ENCODE results near the gene SCLY. TPM values are rescaled to one million over a fixed set of nuclear protein-coding genes. Genes with fewer than 3 reads are reported as not detected.
A peak's percentile ranks its signal among the peaks of the same experiment; 100 is the strongest.

Gene SCLY
- total RNA-seq, 1 donor from 2014 or later, result 29.1 TPM

DNA sequence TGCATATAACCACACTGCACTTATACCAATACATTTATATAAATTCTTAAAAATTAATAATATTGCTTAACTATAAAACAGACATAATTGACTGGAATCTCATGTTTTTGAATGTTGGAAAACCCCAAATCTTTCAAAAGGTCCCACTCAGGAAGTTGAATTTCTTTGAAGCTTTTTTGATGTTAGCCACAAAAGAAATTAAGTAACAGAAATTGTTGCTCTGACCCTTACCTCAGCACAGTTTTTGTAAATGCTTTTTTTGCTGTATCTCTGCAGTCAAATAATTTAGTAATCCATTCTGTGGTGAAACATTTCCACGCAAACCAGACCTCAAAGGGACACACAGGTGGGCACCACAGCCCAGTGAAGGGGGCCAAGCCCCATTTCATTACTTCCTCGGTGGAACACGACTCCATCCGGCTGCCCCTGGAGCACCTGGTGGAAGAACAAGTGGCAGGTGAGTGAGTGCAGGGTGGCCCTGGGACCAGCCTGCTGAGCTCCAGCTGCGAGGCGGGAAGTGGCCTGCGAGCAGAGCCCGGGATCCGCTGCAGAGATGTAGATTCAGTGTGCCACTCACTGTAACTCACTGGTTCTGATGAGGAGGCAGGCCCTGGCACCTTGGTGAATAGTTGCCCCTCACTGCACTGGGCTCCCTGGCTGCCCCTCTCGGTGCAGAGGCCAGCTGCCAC lies 8.4 kb downstream of the SCLY start:
- DNase-seq (ENCODE audit: low spot score), result no peak

DNA sequence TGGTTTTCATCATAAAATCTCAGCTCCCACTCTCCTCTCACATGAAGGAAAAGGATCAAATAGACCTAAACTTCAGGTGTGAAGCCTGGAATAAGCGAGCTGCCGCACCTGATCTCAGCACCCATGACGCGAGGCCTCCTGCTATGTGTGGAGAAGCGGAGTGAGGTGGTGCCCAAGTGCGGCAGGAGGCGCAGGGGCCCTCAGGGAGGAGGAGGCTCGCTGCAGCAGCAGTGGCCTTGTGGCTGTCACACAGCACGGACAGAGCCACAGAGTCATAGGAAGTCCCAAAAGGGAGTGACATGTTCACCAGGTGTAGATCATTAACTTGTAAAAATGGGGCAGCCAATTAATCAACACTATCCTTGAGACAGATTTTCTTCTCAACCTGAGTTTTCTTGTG lies 9.1 kb downstream of the SCLY start:
- no peak for DNase-seq (ENCODE audit: low spot score)

DNA sequence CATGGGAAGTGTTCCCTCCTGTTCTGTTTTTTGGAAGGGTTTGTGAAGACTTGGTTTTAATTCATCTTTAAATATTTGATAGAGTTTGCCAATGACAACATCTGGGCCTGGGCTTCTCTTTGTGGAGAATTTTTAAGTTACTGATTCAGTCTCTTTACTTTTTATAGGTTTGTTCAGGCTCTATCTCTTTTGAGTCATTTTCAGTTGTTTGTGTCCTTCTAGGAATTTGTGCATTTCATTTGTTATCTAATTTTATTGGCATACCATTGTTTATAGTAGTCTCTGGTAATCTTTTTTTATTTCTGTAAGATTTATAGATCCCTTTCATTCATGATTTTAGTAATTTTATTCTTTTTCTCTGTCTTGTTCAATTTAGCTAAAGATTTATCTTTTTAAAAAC lies 14.6 kb downstream of the SCLY start:
- DNase-seq (ENCODE audit: low spot score), result no peak

DNA sequence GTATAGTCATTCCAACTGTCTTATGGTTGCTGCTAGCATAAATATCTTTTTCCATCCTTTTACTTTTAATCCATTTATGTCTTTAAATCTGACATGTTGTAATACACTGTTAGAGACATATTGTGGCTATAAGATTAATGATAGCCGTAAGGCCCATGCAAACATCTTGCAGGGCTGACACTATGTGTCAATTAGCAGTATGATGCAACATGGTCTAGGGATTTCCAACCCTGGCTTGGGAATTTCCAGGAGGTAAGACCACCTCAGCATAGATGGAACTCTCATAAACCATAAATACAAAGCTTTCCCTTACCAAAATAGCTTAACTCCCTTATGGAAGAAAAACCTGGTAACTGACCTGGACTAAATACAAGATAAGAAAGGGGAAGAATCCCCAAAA lies 16.5 kb downstream of the SCLY start:
- no peak for DNase-seq (ENCODE audit: low spot score)

DNA sequence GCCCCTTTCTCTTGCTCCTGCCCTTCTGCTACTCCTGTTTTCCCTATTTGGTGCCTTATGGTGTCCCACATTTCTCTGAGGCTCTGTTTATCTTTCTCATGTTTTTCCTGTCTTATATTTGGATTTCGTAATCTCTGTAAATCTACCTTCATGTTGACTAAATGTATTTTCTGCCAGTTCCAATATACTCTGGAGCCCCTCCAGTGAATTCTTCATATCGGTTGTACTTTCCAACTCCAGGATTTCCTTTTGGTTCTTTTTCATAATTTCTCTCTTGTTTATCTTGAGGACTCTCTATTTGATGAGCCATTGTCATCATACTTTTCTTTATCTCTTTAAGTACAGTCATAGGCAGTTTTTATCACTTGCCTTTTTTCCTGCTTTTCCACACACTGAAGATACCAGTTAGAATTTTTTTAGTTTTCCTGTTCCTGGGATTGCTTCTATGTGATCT lies 19.1 kb downstream of the SCLY start:
- DNase-seq (ENCODE audit: low spot score), result no peak

DNA sequence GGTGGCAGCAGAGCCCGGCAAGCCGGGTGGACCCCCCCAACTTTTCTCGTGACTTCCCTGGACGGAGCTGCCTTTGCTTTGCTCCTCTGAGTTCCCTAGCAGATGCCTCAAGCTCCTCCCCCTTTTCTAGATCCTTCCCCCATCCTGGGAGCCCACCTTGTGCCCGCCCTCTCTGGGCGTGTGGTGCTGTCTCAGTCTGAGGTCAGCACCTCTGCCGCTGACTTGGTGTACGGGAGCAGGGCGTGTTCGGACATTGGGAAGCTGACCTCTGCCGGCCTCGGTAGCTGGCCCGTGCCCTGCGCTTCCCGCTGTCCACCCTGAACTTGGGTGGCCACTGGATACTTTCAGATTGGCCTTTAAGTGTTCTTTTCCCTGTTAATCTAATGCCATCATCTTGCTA lies 19.7 kb downstream of the SCLY start:
- DNase-seq (ENCODE audit: low spot score), result no peak

DNA sequence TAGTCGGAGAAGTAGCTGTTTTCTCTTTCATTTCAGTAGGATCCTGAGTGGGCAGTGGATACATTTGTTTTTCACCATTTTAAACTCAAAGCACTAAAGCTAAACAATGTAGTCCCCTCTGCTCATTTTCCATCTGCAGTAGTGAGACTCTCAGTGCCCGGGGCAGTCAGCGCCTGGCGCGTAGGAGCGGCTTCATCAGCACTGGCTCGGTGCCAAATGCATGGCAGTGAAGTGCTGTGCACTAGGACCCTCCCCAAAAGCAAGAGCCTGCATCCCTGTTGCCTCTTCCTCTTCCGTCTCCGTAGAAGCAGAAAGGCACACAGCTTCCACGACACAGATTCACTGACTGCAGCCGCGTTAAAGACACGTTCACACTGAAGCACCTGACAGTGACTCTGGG lies 20.3 kb downstream of the SCLY start:
- no peak for DNase-seq (ENCODE audit: low spot score)

DNA sequence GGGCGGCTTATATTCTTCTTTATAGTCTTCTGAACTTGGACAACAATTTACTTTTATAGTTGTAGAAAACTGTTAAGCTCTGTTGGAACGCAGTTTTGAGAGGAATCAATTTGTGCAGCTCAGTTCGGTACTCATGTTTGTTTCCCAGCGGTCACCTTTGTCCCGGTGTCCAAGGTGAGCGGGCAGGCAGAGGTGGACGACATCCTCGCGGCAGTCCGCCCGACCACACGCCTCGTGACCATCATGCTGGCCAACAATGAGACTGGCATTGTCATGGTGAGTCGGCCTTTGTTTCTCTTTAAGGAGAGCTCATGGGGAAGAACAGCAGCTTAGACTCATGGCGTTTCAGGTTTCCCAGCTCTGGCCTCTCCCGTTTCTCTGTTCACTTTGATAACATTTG lies 20.8 kb downstream of the SCLY start:
- DNase-seq (ENCODE audit: low spot score), result no peak

DNA sequence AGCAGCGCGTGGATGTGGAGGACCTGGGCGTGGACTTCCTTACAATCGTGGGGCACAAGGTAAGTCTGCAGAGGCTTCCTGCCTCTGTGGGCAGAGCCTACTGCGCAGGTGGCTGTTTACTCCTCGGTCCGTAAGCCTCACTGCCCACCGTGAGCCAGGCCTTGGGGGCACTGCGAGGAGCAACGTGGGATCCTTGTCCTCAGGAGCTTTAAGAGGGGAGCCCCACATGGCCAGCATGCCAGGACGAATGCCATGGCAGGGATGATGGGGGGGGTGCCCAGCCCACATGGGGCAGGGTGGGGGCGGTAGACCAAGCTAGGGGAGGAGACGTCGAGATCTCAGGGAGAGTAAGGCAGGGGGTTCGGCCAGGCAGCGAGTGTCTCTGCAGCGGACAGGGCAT lies 21.4 kb downstream of the SCLY start:
- no peak for DNase-seq (ENCODE audit: low spot score)

DNA sequence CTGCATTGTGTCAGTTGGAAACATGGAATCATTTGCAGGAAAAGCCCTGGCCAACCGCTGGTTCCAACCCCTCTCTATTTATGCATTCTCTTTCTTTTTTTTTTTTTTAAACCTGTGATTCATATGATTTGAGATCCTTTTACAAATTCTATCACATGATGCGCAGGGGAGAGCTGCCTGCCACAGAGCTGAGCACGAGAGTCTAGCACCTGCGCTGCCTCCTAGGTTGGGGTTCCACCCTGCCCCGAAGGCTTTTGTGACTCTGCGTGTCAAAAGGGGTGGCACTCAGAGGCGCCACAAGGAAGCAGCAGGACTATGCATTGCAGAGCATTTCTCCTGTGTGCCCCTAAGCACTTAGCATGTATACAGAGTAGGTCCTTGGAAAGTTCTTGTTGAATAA lies 22.0 kb downstream of the SCLY start:
- no peak for DNase-seq (ENCODE audit: low spot score)

DNA sequence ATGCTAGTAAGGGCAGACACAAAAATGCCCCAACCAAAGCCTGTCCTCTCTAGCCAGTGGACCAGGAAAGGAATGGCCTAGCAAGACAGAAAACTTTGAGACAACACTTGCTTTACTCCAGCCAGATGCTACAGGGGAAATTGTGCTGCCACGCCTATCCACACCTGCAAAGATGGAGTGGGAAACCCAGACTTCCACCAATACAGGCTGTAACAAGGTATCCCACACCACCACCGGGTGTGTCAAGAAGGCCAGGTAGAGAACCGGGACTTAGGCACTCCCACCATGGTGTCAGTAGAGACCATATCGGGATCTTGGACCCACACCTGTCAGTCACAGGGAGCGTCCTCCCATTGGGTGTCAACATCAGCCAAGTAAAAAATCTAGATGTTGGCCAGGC lies 23.1 kb downstream of the SCLY start:
- no peak for DNase-seq (ENCODE audit: low spot score)

DNA sequence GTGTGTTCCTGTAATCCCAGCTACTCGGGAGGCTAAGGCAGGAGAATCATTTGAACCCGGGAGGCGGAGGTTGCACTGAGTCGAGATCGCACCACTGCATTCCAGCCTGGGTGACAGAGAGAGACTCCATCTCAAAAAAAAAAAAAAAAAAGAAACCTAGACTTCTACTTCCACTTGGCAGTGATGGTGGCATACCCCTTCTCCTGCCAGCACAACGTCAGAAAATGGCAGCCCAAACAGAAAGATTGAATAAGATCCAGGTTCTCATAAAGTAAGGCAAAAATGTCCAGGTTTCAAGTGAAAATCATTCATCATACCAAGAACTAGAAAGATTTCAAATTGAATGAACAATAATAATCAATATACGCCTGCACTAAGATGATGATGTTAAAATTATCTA lies 24.0 kb downstream of the SCLY start:
- DNase-seq (ENCODE audit: low spot score), result no peak

DNA sequence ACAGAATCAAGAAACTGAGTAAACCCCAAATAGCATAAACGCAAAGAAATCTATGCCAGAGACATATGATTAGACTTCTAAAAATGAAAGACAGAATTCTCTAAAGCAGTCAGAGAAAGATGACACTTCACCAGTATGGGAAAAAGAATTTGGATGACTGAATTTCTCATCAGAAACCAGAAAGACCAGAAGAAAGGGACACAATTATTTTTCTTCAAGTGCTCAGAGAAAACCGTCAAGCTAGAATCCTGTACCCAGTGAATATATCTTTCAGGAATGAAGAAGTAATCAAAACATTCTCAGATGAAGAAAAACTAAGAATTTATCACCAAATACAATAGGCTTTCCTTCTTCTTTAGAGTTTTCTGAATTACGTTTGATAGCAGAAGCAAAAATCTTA lies 25.1 kb downstream of the SCLY start:
- no peak for DNase-seq (ENCODE audit: low spot score)

DNA sequence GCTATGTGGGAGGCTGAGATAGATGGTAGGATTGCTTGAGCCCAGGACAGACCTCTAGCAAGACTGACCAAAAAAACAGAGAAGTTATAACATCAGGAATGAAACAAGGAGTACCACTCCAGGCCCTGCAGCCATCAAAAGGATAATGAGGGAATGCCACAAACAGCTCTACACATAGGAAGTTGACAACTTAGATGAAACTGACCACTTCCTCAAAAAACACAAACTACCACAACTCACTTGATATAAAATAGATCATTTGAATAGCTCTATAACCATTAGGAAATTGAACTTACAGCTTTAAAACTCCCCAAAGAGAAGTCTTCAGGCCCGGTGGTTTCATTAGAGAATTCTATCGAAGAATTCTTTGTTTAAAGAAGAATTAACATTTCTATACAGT lies 26.4 kb downstream of the SCLY start:
- DNase-seq (ENCODE audit: low spot score), result no peak

DNA sequence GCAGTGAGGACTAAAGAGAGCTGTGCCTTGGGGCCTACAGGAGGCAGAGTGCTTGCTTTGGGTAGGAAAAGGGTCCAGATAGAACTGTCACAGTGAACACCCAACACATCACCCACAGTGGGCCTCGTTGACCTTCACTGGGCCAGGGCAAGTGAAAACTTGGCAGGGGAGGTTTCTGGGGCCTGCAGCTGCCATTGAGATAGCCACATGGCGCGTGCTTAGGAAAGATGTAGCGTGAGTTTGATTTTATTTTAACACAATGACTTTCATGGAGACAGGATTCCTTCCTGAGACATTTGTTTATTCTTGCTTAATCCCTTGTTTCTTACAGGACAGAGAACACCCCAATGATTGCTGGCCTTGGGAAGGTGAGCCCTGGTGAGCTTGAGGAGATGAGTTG lies 30.1 kb downstream of the SCLY start:
- no peak for DNase-seq (ENCODE audit: low spot score)

DNA sequence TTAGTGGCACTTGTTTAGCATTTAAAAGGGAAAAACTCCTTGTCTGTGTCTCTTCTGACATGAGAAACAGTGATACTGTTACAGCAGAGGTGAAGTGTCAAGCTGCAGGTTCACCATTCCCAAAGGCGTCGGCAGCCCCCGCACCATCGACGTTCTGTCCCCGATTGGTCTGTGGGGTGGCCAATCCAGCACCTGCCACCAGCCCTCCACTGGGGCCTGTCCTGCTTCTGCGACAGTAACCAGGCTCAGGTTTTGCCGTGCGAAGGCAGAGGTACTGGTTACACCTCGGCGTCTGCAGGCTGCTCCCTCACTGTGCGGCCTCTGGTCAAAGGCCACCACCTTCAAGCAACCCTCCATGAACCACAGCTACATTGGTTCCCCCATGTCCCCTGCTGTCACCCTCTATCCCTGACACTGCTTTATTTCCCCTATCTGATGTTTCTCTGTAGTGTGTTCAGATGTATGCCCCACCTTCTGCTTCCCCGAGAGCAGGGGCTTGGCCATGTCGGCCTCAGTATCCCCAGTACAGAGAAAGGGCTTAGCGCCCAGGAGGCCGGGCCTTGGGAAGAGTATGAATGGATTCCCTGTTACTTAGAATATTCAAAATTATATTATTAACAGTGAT lies 30.7 kb downstream of the SCLY start:
- no peak for DNase-seq (ENCODE audit: low spot score)

DNA sequence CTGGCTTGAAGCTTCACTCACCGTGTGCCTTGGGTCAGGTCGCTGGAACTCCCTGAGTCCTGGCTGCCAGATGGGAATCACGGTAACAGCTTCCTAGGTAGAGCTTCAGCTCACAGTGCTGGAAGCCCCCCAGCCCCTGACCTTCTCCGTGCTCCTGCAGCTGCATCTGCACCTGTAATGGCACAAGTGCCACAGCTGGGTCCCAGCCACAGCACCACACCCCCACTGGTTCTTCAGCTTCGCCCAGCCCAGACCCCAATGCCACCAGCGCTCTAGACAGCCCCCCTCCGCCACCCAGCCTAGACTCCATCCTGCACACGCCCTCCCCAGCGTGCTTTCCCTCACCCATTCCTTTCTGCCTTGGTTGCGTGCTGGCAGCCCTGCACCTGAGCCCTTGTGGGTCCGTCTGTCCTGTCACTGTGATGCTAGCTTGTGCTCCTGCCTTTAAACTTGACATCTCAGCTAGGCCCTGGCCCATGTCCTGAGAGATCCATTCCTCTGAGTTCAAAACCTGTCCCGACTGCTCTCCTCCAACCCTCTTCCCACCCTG lies 31.8 kb downstream of the SCLY start:
- no peak for DNase-seq (ENCODE audit: low spot score)

DNA sequence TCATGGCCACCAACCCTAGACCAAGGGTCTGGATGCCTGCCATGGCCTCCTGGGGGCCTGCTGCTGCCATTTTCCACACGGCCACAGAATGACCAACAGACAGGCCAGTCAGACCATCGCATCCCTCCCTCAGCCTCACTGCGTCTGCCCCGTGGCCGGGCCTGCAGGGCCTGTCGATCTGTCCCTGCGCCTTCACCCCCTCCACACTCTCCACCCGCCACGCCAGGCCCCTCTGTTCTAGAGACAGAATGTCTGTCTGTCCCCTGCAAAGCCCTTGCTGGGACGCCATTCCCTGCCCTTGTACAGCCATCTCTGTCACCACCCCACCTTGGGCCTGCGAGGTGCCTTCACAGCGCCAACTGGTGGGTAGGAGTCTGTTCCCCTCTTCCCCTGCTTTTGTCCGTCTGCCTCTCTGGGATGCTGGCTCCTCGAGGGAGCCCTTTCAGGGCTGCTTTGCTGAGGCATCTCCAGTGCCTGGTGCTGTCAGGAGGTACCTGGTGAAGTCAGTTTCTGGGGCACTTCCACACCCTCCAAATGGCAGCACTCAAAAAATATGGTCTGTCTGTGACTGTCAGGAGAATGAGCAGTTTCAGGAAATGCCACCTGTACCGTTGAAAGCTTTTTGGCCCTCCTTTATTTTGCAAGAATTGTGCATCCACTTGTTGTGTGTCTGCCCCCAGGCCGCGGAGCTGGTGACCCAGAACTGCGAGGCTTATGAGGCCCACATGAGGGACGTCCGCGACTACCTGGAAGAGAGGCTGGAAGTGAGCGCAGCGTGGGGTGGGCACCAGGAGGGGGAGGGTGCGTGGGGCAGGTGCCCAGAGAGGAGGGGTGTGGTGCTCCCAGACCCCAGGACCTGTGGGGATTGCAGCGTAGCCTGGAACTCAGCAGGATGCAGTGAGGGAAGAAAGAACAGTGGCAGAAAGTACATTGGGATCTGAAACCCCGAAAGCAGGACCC lies 32.7 kb downstream of the SCLY start:
- DNase-seq (ENCODE audit: low spot score), result no peak

DNA sequence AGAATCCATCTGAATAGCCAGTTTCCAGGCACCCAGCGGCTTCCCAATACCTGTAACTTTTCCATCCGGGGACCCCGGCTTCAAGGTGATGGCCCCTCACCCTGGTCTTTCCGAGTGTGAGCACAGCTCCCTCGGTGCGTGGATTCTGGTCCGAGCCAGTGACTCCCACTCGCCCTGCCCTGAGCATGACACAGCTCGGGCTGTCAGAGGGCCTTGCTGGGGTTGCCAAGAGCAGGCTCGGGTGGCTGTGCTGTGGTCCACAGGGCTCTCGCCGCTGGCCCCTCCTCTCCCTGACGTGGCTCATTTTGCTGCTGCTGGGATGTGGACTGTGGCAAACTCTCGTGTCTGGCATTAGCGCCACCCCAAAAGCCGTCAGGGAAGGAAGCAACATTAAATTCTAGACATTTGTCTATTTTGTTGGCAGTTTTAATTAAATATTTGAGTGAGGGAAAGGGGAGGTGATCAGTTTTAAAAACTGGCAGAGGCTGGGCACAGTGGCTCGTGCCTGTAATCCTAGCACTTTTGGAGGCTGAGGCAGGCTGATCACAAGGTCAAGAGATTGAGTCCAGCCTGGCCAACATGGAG lies 33.7 kb downstream of the SCLY start:
- DNase-seq (ENCODE audit: low spot score), result no peak

DNA sequence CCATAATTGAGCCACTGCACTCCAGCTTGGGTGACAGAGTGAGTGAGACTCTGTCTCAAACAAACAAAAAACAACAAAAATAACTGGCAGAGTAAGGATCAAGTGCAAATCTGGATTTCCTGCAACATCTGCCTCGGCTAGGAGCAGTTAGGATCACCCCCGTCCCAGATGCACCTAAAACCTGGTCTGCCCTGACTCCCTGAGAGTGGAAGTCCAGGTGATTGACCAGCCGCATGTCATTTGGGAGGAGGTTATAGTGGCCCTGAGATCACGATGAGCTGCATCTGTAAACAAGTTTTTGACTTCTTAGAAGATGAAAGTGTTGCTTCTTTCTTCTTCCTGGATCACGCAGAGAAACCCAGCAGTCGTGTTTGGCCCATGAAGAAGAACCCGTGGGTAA lies 34.3 kb downstream of the SCLY start:
- no peak for DNase-seq (ENCODE audit: low spot score)

DNA sequence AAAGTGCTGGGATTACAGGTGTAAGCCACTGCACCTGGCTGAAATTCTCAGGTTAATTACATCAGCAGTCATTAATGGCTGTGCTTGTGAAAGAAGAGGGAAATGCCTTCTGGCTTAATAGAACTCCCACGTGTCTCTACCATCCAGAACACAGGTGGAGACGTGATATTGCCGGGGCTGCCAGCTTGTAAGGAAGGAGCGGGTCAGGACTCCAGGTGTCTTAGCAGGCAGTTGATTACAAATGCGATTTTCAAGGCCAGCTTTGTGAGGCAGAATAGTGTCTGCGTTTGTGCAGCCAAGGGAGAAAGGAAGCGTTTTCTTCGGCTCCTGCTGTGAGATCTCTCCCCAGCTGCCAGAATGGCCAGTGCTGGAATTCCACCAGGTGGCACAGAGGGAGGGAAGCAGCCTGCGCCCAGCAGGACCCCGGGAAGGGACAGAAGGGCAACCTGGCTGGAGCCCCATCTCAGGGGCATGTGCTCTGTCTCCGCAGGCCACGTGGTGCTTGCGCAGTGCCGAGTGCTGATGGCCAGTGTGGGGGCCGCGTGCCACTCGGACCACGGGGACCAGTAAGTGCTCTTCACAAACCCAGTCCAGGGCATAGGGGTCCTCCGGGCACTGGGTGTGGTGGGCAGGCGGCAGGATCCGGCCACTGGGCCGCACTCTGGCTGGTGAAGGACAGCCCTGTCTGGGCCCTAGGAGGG lies 35.7 kb downstream of the SCLY start:
- peak; percentile 8 for DNase-seq (ENCODE audit: low spot score)

Measured in mucosa of gallbladder (tissue), 1 donor.